H9 (cell line): ENCODE results near the gene CAMKK1. TPM values are rescaled to one million over a fixed set of nuclear protein-coding genes. Genes with fewer than 3 reads are reported as not detected.

Experiments
- DNase-seq: peaks from one replicate; pipeline ENCODE4 v3.0.0-alpha.2; 2017
- H2AFZ ChIP-seq: one replicate; pipeline ENCODE4 v1.6.1; 2013; ENCODE audit warnings: mild to moderate bottlenecking, low read length, control low read depth, moderate library complexity
- H2AK5ac ChIP-seq: 2 replicates; pipeline ENCODE4 v1.6.1; 2013; ENCODE audit warnings: low read length, control low read depth, mixed read lengths; ENCODE audit not compliant: insufficient read length
- H2BK120ac ChIP-seq: one replicate; pipeline ENCODE4 v1.6.1; 2013; ENCODE audit warnings: low read depth, mild to moderate bottlenecking, low read length, control low read depth, inconsistent platforms; ENCODE audit not compliant: poor library complexity, severe bottlenecking
- H2BK12ac ChIP-seq: 2 replicates; pipeline ENCODE4 v1.6.1; 2013; ENCODE audit warnings: low read length, control low read depth, mixed read lengths, low read depth; ENCODE audit not compliant: insufficient read length
- H2BK15ac ChIP-seq: 2 replicates; pipeline ENCODE4 v1.6.1; 2013; ENCODE audit warnings: low read depth, low read length, control low read depth
- H2BK20ac ChIP-seq: one replicate; pipeline ENCODE4 v1.6.1; 2013; ENCODE audit warnings: low read depth, mild to moderate bottlenecking, low read length, control low read depth, inconsistent platforms; ENCODE audit not compliant: poor library complexity, severe bottlenecking
- H2BK5ac ChIP-seq: 2 replicates; pipeline ENCODE4 v1.6.1; 2013; ENCODE audit warnings: low read length, control low read depth, mixed read lengths; ENCODE audit not compliant: insufficient read length
- H3K14ac ChIP-seq: 2 replicates; pipeline ENCODE4 v1.6.1; 2013; ENCODE audit warnings: low read length, control low read depth; ENCODE audit not compliant: insufficient read depth
- H3K18ac ChIP-seq: 2 replicates; pipeline ENCODE4 v1.6.1; 2013; ENCODE audit warnings: low read depth, mild to moderate bottlenecking, mixed read lengths, low read length, control low read depth; ENCODE audit not compliant: insufficient read length
- H3K23ac ChIP-seq: 2 replicates; pipeline ENCODE4 v1.6.1; 2013; ENCODE audit warnings: low read length, control low read depth, mixed read lengths, low read depth; ENCODE audit not compliant: insufficient read length
- H3K23me2 ChIP-seq: 2 replicates; pipeline ENCODE4 v1.6.1; 2013; ENCODE audit warnings: low read depth, mild to moderate bottlenecking, mixed read lengths, low read length, control low read depth; ENCODE audit not compliant: insufficient read length, poor library complexity, severe bottlenecking
- H3K27ac ChIP-seq: 2 replicates; pipeline ENCODE4 v1.5.1; 2013; ENCODE audit warnings: low read length, control low read depth, mixed read lengths, low read depth; ENCODE audit not compliant: insufficient read length
- H3K27me3 ChIP-seq: 2 replicates; pipeline ENCODE4 v1.6.1; 2013; ENCODE audit warnings: low read length, control low read depth, inconsistent platforms; ENCODE audit not compliant: insufficient read depth
- H3K4ac ChIP-seq: 2 replicates; pipeline ENCODE4 v1.6.1; 2013; ENCODE audit warnings: low read depth, mild to moderate bottlenecking, control low read depth, inconsistent platforms, low read length, moderate library complexity
- H3K4me1 ChIP-seq: 2 replicates; pipeline ENCODE4 v1.6.1; 2013; ENCODE audit warnings: low read length, control low read depth, inconsistent platforms; ENCODE audit not compliant: insufficient read depth
- H3K4me2 ChIP-seq: 2 replicates; pipeline ENCODE4 v1.6.1; 2013; ENCODE audit warnings: low read length, control low read depth, mixed read lengths; ENCODE audit not compliant: insufficient read length, insufficient read depth
- H3K56ac ChIP-seq: 2 replicates; pipeline ENCODE4 v1.6.1; 2013; ENCODE audit warnings: low read depth, mild to moderate bottlenecking, mixed read lengths, low read length, control low read depth; ENCODE audit not compliant: insufficient read length
- H3K79me1 ChIP-seq: 2 replicates; pipeline ENCODE4 v1.6.1; 2013; ENCODE audit warnings: low read depth, mild to moderate bottlenecking, moderate library complexity, low read length, control low read depth, inconsistent platforms; ENCODE audit not compliant: insufficient read depth, poor library complexity, severe bottlenecking
- H3K79me2 ChIP-seq: 2 replicates; pipeline ENCODE4 v1.6.1; 2013; ENCODE audit warnings: low read length, control low read depth, inconsistent platforms; ENCODE audit not compliant: insufficient read depth
- H3K9ac ChIP-seq: 2 replicates; pipeline ENCODE4 v1.6.1; 2013; ENCODE audit warnings: low read length, control low read depth, mixed read lengths; ENCODE audit not compliant: insufficient read length; ENCODE audit errors: extremely low read depth
- H3K9me3 ChIP-seq: one replicate; pipeline ENCODE4 v1.6.1; 2013; ENCODE audit warnings: low read depth, low read length, inconsistent platforms; ENCODE audit not compliant: control insufficient read depth
- H3T11ph ChIP-seq: one replicate; pipeline ENCODE4 v1.6.1; 2013; ENCODE audit warnings: mild to moderate bottlenecking, low read length, control low read depth, inconsistent platforms
- H4K20me1 ChIP-seq: one replicate; pipeline ENCODE4 v1.6.1; 2013; ENCODE audit not compliant: control insufficient read depth, insufficient read length, insufficient read depth
- H4K5ac ChIP-seq: 2 replicates; pipeline ENCODE4 v1.6.1; 2013; ENCODE audit warnings: low read depth, mild to moderate bottlenecking, mixed read lengths, low read length, control low read depth; ENCODE audit not compliant: insufficient read length
- H4K8ac ChIP-seq: replicated peaks from 2 replicates; pipeline ENCODE4 v1.6.1; 2013; ENCODE audit warnings: low read length, control low read depth, mixed read lengths, low read depth; ENCODE audit not compliant: insufficient read length
- H4K91ac ChIP-seq: 2 replicates; pipeline ENCODE4 v1.6.1; 2013; ENCODE audit warnings: low read depth, mild to moderate bottlenecking, moderate library complexity, mixed read lengths, low read length, control low read depth; ENCODE audit not compliant: insufficient read length
- H3K27ac Mint-ChIP-seq, 3 experiments: 2 replicates in 2 of 3; 3 replicates in 1 of 3; pipeline ENCODE4 v1.8.0; 2020 to 2021; ENCODE audit warnings: mixed read lengths in 3 of 3, mild to moderate bottlenecking in 1 of 3, moderate library complexity in 1 of 3
- H3K27me3 Mint-ChIP-seq: 2 replicates; pipeline ENCODE4 v1.8.0; 2021; ENCODE audit warnings: low read depth, mild to moderate bottlenecking, moderate library complexity, mixed read lengths
- H3K36me3 Mint-ChIP-seq, 3 experiments: 2 replicates in 2 of 3; 3 replicates in 1 of 3; pipeline ENCODE4 v1.8.0; 2020 to 2021; ENCODE audit warnings: low read depth in 3 of 3, mixed read lengths in 3 of 3; ENCODE audit not compliant: insufficient read depth in 1 of 3
- H3K4me1 Mint-ChIP-seq, 2 experiments: 2 replicates each; pipeline ENCODE4 v1.8.0; 2020; ENCODE audit warnings: mixed read lengths in 2 of 2
- H3K4me3 Mint-ChIP-seq, 2 experiments: 2 replicates in 1 of 2; 3 replicates in 1 of 2; pipeline ENCODE4 v1.8.0; 2020 to 2021; ENCODE audit warnings: mild to moderate bottlenecking in 2 of 2, mixed read lengths in 2 of 2, moderate library complexity in 1 of 2
- H3K9me3 Mint-ChIP-seq, 2 experiments: 2 replicates in 1 of 2; 3 replicates in 1 of 2; pipeline ENCODE4 v1.8.0; 2020; ENCODE audit warnings: mild to moderate bottlenecking in 2 of 2, mixed read lengths in 2 of 2, moderate library complexity in 1 of 2
- CTCF ChIP-seq: fragments of 200-600 bp; sonication (generic); conservative IDR thresholded peaks from 3 replicates; pipeline ENCODE4 v1.8.0; 2021; ENCODE audit warnings: antibody characterized with exemption, mild to moderate bottlenecking
- WGBS: extraction: QIAGEN DNeasy Blood & Tissue Kit; methylation state at CpG from one replicate; pipeline ENCODE4 v1.1.7; 2013; ENCODE audit warnings: missing lambda C conversion rate, low lambda C conversion rate, mixed read lengths; ENCODE audit not compliant: insufficient read length; ENCODE audit errors: extremely low coverage; 5-methylcytosine and 5-hydroxymethylcytosine counted together
- total RNA-seq: library from RNA; stranded (reverse); gene quantifications from 2 replicates; pipeline ENCODE4 v1.2.1, GENCODE V29; 2021

The CAMKK1 gene
- total RNA-seq, 1 experiment from 2014 or later: 6.7 TPM

GRCh38 chr17:3846437-3847164, 46.3 kb downstream of the CAMKK1 start:
- H4K91ac ChIP-seq: no peak overlapping the region
- H3K36me3 Mint-ChIP-seq: peaks cover 11 to 24% (median 22%) of the 10 kb centered on the region in 3 experiments; a peak in 6 of 7 replicates
- H3K79me1 ChIP-seq: peaks cover 7% of the 10 kb centered on the region
- H4K8ac ChIP-seq: no peak overlapping the region
- no peak overlapping the region for H3K9ac ChIP-seq
- no peaks in the 10 kb centered on the region; a peak in 1 of 5 replicates for H3K9me3 Mint-ChIP-seq
- H3K56ac ChIP-seq: no peak overlapping the region
- H3K4me3 Mint-ChIP-seq: peak overlapping the region; percentile 10 to 98; a peak in 4 of 5 replicates
- H2BK5ac ChIP-seq: no peak overlapping the region
- H3K27ac Mint-ChIP-seq: no peak overlapping the region
- H3K14ac ChIP-seq: no peak overlapping the region
- no peak overlapping the region for H2BK15ac ChIP-seq
- H3K4ac ChIP-seq: no peak overlapping the region
- no peaks in the 10 kb centered on the region for H3K23me2 ChIP-seq
- peaks cover 12 to 18% of the 10 kb centered on the region in 2 experiments for H3K4me1 Mint-ChIP-seq
- no peak for DNase-seq
- no peak overlapping the region for H3K23ac ChIP-seq
- H3K27me3 ChIP-seq: no peaks in the 10 kb centered on the region
- H3K4me1 ChIP-seq: no peaks in the 10 kb centered on the region
- no peak overlapping the region for H2BK120ac ChIP-seq
- H2AFZ ChIP-seq: peak overlapping the region; percentile 85
- TF ChIP-seq CTCF: no peak; the same call in 1 of the 3 replicates
- no peak overlapping the region for H2BK12ac ChIP-seq
- no peaks in the 10 kb centered on the region for H3K9me3 ChIP-seq
- no peak overlapping the region for H3T11ph ChIP-seq
- H3K27me3 Mint-ChIP-seq: peaks cover 19% of the 10 kb centered on the region
- H3K4me2 ChIP-seq: peak overlapping the region; percentile 60
- no peaks in the 10 kb centered on the region for H4K20me1 ChIP-seq
- no peak overlapping the region for H3K18ac ChIP-seq
- peaks cover 8% of the 10 kb centered on the region; the same call in 1 of the 2 replicates for H3K79me2 ChIP-seq
- H2BK20ac ChIP-seq: no peak overlapping the region
- H3K27ac ChIP-seq: no peak overlapping the region
- H2AK5ac ChIP-seq: no peak overlapping the region
- WGBS: no CpG with 5 or more reads among the region's 17 CpGs
- H4K5ac ChIP-seq: no peak overlapping the region
